NCI-H510A treated with DMSO at 0.1 percent for 48 hours (cell line): Measurements from ENCODE around the gene ARV1.
A peak's percentile ranks its signal among the peaks of the same experiment; 100 is the strongest.
"Not testable (repeated sequence)": the region's sequence is repeated elsewhere in the genome, so short reads cannot be mapped to it uniquely, and the experiment has no call there.

Source experiments
- DNase-seq: peaks from one replicate; lab custom pipeline; 2025; lab: John Stamatoyannopoulos, UW

Gene ARV1

GRCh38 chr1:231020139-231020601 is 41.3 kb downstream of the ARV1 start:
- DNase-seq, result no peak

- DNase-seq, result no peak
Observed at GRCh38 chr1:231020816-231021215, 41.9 kb downstream of the ARV1 start.

- no peak for DNase-seq
Observed at GRCh38 chr1:231021540-231022031, 42.7 kb downstream of the ARV1 start.

GRCh38 chr1:231022543-231022942 is 43.6 kb downstream of the ARV1 start:
- not testable (repeated sequence) for DNase-seq

GRCh38 chr1:231023150-231023549 is 44.3 kb downstream of the ARV1 start:
- no peak for DNase-seq

GRCh38 chr1:231026576-231026975 is 47.7 kb downstream of the ARV1 start:
- DNase-seq, result no peak

- DNase-seq, result no peak
Observed at GRCh38 chr1:231027136-231027925, 48.4 kb downstream of the ARV1 start.

GRCh38 chr1:231027971-231028370 is 49.1 kb downstream of the ARV1 start:
- no peak for DNase-seq

GRCh38 chr1:231028682-231029081 is 49.8 kb downstream of the ARV1 start:
- DNase-seq, result no peak

GRCh38 chr1:231029247-231029646 is 50.4 kb downstream of the ARV1 start:
- DNase-seq, result not testable (repeated sequence)

- no peak for DNase-seq
Observed at GRCh38 chr1:231029841-231030240, 50.9 kb downstream of the ARV1 start.

- DNase-seq, result no peak
Observed at GRCh38 chr1:231032963-231033362, 54.1 kb downstream of the ARV1 start.

GRCh38 chr1:231035799-231036198 is 56.9 kb downstream of the ARV1 start:
- DNase-seq, result no peak

- no peak for DNase-seq
Observed at GRCh38 chr1:231036416-231036815, 57.5 kb downstream of the ARV1 start.

- DNase-seq, result no peak
Observed at GRCh38 chr1:231037585-231038517, 59.0 kb downstream of the ARV1 start.

- DNase-seq, result peak; percentile 21
Observed at GRCh38 chr1:231039161-231040018, 60.5 kb downstream of the ARV1 start.

GRCh38 chr1:231040019-231040799 is 61.3 kb downstream of the ARV1 start, which contains the start of gene FAM89A:
Gene FAM89A, minus strand, starts transcription at chr1:231040254. Its CDS starts 43 bp downstream, at chr1:231040211.
- DNase-seq, result no peak

GRCh38 chr1:231040800-231041718 is 62.2 kb downstream of the ARV1 start:
- no peak for DNase-seq

GRCh38 chr1:231041719-231042261 is 62.9 kb downstream of the ARV1 start:
- no peak for DNase-seq
